Measurements from ENCODE around the gene EXTL2. TPM values are rescaled to one million over a fixed set of nuclear protein-coding genes. Genes with fewer than 3 reads are reported as not detected.
"Not testable (repeated sequence)": the region's sequence is repeated elsewhere in the genome, so short reads cannot be mapped to it uniquely, and the experiment has no call there.

Gene EXTL2
- polyA plus RNA-seq, 1 donor from 2014 or later: 34.2 TPM

DNA sequence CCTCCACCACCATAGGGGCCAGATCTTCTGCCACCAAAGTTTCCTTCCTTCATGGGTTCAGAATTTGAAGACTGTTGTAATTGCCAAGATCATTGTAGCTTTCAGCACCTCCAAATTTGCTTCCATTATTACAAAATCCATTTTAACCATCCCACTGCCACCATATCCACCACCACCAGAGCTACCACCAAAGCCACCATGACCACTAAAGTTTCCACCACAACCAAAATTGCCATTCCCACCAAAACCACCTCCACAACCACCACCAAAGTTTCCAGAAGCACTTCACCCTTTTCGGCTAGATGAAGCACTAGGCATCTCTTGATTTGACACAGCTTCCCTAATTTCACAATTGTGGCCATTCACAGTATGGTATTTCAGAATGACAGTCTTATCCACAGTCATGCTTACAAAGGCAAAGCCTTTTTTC is 46.5 kb upstream of the EXTL2 start:
- Histone ChIP-seq H3K9me2 (ENCODE audit: insufficient read depth, low read length) (no peaks in the 10 kb centered on the region), H3K27me3 (ENCODE audit: insufficient read depth, low read depth, low read length) (no peaks in the 10 kb centered on the region), H3K9me3 (ENCODE audit: low read length) (no peaks in the 10 kb centered on the region), H3K4me3 (ENCODE audit: low read length) (no peak overlapping the region), H3K27ac (ENCODE audit: low read length) (no peak overlapping the region), H4K20me1 (ENCODE audit: insufficient read depth) (no peaks in the 10 kb centered on the region), H3F3A (ENCODE audit: insufficient read depth, low read length, poor library complexity, severe bottlenecking) (no peaks in the 10 kb centered on the region), H3K79me2 (replicated peaks; ENCODE audit: insufficient read depth, low read length) (no peaks in the 10 kb centered on the region), H3K4me2 (ENCODE audit: low read length) (no peak overlapping the region), H3K9ac (ENCODE audit: low read length) (no peak overlapping the region), H3K36me3 (ENCODE audit: insufficient read depth, low read length) (peaks cover 11% of the 10 kb centered on the region), H2AFZ (ENCODE audit: low read depth, low read length) (no peak overlapping the region)
- TF ChIP-seq, protein P1, sequence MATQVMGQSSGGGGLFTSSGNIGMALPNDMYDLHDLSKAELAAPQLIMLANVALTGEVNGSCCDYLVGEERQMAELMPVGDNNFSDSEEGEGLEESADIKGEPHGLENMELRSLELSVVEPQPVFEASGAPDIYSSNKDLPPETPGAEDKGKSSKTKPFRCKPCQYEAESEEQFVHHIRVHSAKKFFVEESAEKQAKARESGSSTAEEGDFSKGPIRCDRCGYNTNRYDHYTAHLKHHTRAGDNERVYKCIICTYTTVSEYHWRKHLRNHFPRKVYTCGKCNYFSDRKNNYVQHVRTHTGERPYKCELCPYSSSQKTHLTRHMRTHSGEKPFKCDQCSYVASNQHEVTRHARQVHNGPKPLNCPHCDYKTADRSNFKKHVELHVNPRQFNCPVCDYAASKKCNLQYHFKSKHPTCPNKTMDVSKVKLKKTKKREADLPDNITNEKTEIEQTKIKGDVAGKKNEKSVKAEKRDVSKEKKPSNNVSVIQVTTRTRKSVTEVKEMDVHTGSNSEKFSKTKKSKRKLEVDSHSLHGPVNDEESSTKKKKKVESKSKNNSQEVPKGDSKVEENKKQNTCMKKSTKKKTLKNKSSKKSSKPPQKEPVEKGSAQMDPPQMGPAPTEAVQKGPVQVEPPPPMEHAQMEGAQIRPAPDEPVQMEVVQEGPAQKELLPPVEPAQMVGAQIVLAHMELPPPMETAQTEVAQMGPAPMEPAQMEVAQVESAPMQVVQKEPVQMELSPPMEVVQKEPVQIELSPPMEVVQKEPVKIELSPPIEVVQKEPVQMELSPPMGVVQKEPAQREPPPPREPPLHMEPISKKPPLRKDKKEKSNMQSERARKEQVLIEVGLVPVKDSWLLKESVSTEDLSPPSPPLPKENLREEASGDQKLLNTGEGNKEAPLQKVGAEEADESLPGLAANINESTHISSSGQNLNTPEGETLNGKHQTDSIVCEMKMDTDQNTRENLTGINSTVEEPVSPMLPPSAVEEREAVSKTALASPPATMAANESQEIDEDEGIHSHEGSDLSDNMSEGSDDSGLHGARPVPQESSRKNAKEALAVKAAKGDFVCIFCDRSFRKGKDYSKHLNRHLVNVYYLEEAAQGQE (IDR thresholded peaks at IDR 0.05; ENCODE audit: borderline replicate concordance): no peak
- TF ChIP-seq TAF1 (IDR thresholded peaks at IDR 0.05; ENCODE audit: low read depth) (no peak), RAD21 (conservative IDR thresholded peaks at IDR 0.05) (no peak), SMC3 (conservative IDR thresholded peaks at IDR 0.05; ENCODE audit: poor library complexity) (no peak), MXI1 (conservative IDR thresholded peaks at IDR 0.05; ENCODE audit: poor library complexity, severe bottlenecking) (no peak), EZH2 (IDR thresholded peaks at IDR 0.05; ENCODE audit: borderline replicate concordance, insufficient read depth, low read length, poor library complexity, severe bottlenecking) (no peak), POLR2AphosphoS5 (IDR thresholded peaks at IDR 0.05) (no peak), EP300 (conservative IDR thresholded peaks at IDR 0.05; ENCODE audit: poor library complexity, severe bottlenecking) (no peak)
- TF ChIP-seq, protein P2, sequence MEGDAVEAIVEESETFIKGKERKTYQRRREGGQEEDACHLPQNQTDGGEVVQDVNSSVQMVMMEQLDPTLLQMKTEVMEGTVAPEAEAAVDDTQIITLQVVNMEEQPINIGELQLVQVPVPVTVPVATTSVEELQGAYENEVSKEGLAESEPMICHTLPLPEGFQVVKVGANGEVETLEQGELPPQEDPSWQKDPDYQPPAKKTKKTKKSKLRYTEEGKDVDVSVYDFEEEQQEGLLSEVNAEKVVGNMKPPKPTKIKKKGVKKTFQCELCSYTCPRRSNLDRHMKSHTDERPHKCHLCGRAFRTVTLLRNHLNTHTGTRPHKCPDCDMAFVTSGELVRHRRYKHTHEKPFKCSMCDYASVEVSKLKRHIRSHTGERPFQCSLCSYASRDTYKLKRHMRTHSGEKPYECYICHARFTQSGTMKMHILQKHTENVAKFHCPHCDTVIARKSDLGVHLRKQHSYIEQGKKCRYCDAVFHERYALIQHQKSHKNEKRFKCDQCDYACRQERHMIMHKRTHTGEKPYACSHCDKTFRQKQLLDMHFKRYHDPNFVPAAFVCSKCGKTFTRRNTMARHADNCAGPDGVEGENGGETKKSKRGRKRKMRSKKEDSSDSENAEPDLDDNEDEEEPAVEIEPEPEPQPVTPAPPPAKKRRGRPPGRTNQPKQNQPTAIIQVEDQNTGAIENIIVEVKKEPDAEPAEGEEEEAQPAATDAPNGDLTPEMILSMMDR (IDR thresholded peaks at IDR 0.05; ENCODE audit: poor library complexity, severe bottlenecking): no peak

DNA sequence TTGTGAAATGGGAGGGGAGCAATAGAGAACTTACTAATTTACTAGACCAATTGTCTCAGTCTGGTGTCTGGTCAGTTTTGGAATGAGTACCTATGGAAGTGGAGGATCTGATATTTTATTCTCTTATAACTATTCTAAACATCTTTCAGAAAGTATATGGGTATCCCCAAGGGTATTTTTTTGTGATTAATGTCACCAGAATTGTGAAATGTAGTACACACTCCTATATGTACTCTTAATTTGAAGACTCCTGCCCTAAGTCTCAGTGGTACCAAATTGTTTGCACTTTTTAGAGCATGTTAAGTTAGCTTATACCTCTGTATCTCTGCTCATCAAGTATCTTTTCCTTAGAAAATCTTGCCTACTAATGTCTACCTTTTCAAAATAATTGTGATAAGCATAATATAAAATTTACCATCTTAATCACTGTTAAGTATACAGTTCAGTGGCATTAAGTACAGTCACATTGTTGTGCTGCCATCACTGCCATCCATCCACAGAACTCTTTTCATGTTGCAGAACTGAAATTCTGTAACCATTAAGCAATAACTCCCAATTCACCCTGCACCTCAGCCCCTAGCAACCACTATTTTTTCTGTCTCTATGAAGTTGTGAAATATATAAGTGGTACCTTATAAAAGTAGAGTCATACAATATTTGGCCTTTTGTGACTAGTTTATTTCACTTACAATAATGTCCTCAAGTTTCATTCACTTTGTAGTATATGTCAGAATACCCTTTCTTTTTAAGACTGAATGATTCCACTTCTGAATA is 41.7 kb upstream of the EXTL2 start:
- Histone ChIP-seq H3K36me3 (ENCODE audit: insufficient read depth, low read length) (peaks cover 5% of the 10 kb centered on the region), H3K27me3 (ENCODE audit: insufficient read depth, low read depth, low read length) (no peaks in the 10 kb centered on the region), H2AFZ (ENCODE audit: low read depth, low read length) (no peak overlapping the region), H3K27ac (ENCODE audit: low read length) (no peak overlapping the region), H4K20me1 (ENCODE audit: insufficient read depth) (no peaks in the 10 kb centered on the region), H3K4me2 (ENCODE audit: low read length) (no peak overlapping the region), H3K9ac (ENCODE audit: low read length) (no peak overlapping the region), H3K9me2 (ENCODE audit: insufficient read depth, low read length) (no peaks in the 10 kb centered on the region), H3F3A (ENCODE audit: insufficient read depth, low read length, poor library complexity, severe bottlenecking) (no peaks in the 10 kb centered on the region), H3K79me2 (replicated peaks; ENCODE audit: insufficient read depth, low read length) (no peaks in the 10 kb centered on the region), H3K4me3 (ENCODE audit: low read length) (no peak overlapping the region), H3K9me3 (ENCODE audit: low read length) (no peaks in the 10 kb centered on the region)
- TF ChIP-seq MXI1 (conservative IDR thresholded peaks at IDR 0.05; ENCODE audit: poor library complexity, severe bottlenecking): no peak
- TF ChIP-seq, protein P1 (IDR thresholded peaks at IDR 0.05; ENCODE audit: borderline replicate concordance): no peak
- TF ChIP-seq EZH2 (IDR thresholded peaks at IDR 0.05; ENCODE audit: borderline replicate concordance, insufficient read depth, low read length, poor library complexity, severe bottlenecking): no peak

DNA sequence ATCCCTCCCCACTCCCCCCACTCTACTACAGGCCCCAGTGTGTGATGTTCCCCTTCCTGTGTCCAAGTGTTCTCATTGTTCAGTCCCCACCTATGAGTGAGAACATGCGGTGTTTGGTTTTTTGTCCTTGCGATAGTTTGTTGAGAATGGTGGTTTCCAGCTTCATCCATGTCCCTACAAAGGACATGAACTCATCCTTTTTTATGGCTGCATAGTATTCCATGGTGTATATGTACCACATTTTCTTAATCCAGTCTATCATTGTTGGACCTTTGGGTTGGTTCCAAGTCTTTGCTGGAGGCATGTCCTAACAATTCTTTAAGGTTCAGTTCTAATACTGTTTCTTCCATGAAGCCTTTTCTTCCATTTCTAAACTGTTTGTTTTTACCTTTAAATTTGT is 38.9 kb upstream of the EXTL2 start:
- not testable (repeated sequence) for H3K27ac ChIP-seq (ENCODE audit: low read length); H3K4me3 ChIP-seq (ENCODE audit: low read length); H3K36me3 ChIP-seq (ENCODE audit: insufficient read depth, low read length); H3K79me2 ChIP-seq (replicated peaks; ENCODE audit: insufficient read depth, low read length); H4K20me1 ChIP-seq (ENCODE audit: insufficient read depth); H3K9me2 ChIP-seq (ENCODE audit: insufficient read depth, low read length); H2AFZ ChIP-seq (ENCODE audit: low read depth, low read length); H3K4me2 ChIP-seq (ENCODE audit: low read length); H3K9ac ChIP-seq (ENCODE audit: low read length); H3K27me3 ChIP-seq (ENCODE audit: insufficient read depth, low read depth, low read length); H3F3A ChIP-seq (ENCODE audit: insufficient read depth, low read length, poor library complexity, severe bottlenecking); H3K9me3 ChIP-seq (ENCODE audit: low read length)
